ENCODE measurements around the gene MYLK.
"Not testable (repeated sequence)": the region's sequence is repeated elsewhere in the genome, so short reads cannot be mapped to it uniquely, and the experiment has no call there.

GRCh38 chr3:123890991-123891390 is 6.9 kb upstream of the MYLK start:
- TF ChIP-seq CTCF (IDR thresholded peaks at IDR 0.05; ENCODE audit: insufficient read depth, low read depth, low read length); EZH2 (IDR thresholded peaks at IDR 0.05; ENCODE audit: insufficient read depth, low read length): not testable (repeated sequence)

Measured in astrocyte (in vitro differentiated cells and primary cell).